Esophagus muscularis mucosa (tissue), 4 donors: ENCODE data around the gene NUP214. TPM values are rescaled to one million over a fixed set of nuclear protein-coding genes. Genes with fewer than 3 reads are reported as not detected.

ENCODE experiments used
- DNase-seq: peaks from one replicate; pipeline ENCODE4 v3.0.0-alpha.2; 2017; ENCODE audit errors: extremely low spot score
- H3K27ac ChIP-seq, 4 donors: fragments of 200-600 bp; sonication (generic); replicated peaks in 1 of 4; 1 replicate in 3 of 4; 2 replicates in 1 of 4; pipeline ENCODE4 v1.5.1; 2016 to 2019; ENCODE audit warnings: mild to moderate bottlenecking in 1 of 4
- H3K27me3 ChIP-seq, 4 donors: fragments of 200-600 bp; sonication (generic); one replicate each; pipeline versions ENCODE4 v1.5.1 to v1.6.0; 2016 to 2019
- H3K36me3 ChIP-seq, 4 donors: fragments of 200-600 bp; sonication (generic); one replicate each; pipeline ENCODE4 v1.5.1; 2016 to 2019
- H3K4me1 ChIP-seq, 4 donors: fragments of 200-600 bp; sonication (generic); one replicate each; pipeline ENCODE4 v1.5.1; 2016 to 2019
- H3K4me3 ChIP-seq, 4 donors: fragments of 200-600 bp; sonication (generic); 1 replicate in 2 of 4; 2 replicates in 2 of 4; pipeline ENCODE4 v1.5.1; 2016 to 2019; ENCODE audit warnings: mild to moderate bottlenecking in 4 of 4, moderate library complexity in 1 of 4
- H3K9me3 ChIP-seq, 4 donors: fragments of 200-600 bp; sonication (generic); 1 replicate in 3 of 4; 2 replicates in 1 of 4; pipeline ENCODE4 v1.5.1; 2016 to 2019
- EP300 ChIP-seq: sonication (generic); formaldehyde crosslinking; IDR thresholded peaks from one replicate; pipeline ENCODE4 v1.6.1; 2017; ENCODE audit warnings: antibody characterized with exemption
- POLR2A ChIP-seq: fragments of 450-650 bp; IDR thresholded peaks from one replicate; pipeline ENCODE4 v1.6.1; 2017; ENCODE audit warnings: antibody characterized with exemption, moderate library complexity, mild to moderate bottlenecking, low read depth
- POLR2AphosphoS5 ChIP-seq, 2 donors: sonication (generic); formaldehyde crosslinking; IDR thresholded peaks; one replicate each; pipeline ENCODE4 v1.6.1; 2017; ENCODE audit warnings: antibody characterized with exemption in 2 of 2
- WGBS: methylation state at CpG from one replicate; pipeline ENCODE4 v1.1.5; 2018; 5-methylcytosine and 5-hydroxymethylcytosine counted together
- intact Hi-C: fragments of 100-400 bp; cut with DNase I; formaldehyde crosslinking; loops from one replicate; pipeline ENCODE4 v1.15.1; 2023
- total RNA-seq, 4 donors: library from RNA; depleted of rRNA; stranded (reverse); fragments of >200 nt; gene quantifications; one replicate each; pipeline versions ENCODE4 v1.1.0 to v1.2.1, GENCODE V29; 2016
- TF ChIP-seq, protein P1 (sequence below), 3 experiments: fragments of 200-600 bp in 2 of 3; fragments of 450-650 bp in 1 of 3; sonication (generic) in 2 of 3; IDR thresholded peaks; one replicate each; pipeline ENCODE4 v1.5.1; 2017 to 2019; ENCODE audit warnings: antibody characterized with exemption in 3 of 3, mild to moderate bottlenecking in 2 of 3, moderate library complexity in 1 of 3

The NUP214 gene
- total RNA-seq, 4 donors from 2014 or later = 26.4 to 36.2 (median 28.7) TPM

DNA sequence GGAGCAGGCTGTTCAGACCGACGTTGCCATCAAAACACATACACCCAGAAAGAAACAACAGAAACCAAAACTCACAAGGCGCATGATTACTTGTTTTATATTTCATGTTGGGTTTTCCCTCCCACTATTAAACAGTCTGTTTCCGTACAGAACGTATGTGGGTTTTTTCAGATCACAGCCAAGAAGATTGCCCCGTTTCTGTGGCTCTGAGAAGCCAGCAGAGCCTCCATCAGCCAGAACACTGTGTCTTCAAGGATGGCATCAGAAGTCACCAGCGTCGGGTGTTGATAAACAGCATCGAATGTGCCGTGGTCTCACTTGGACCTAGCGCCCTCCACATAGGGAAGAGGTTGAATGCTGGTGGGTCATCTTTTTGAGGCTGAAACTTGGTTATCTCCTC lies 108.2 kb downstream of the NUP214 start:
- whole genome bisulfite sequencing = 90% methylated on average over 11 of the region's 11 CpGs
- Histone ChIP-seq H3K27me3 (no peaks in the 10 kb centered on the region), H3K4me1 (peaks cover 8 to 16% (median 12%) of the 10 kb centered on the region in 4 donors), H3K9me3 (no peaks in the 10 kb centered on the region), H3K27ac (no peak overlapping the region), H3K4me3 (no peak overlapping the region), H3K36me3 (peaks cover 43 to 74% (median 64%) of the 10 kb centered on the region in 4 donors)
- TF ChIP-seq EP300 (no peak), POLR2A (no peak), POLR2AphosphoS5 (IDR thresholded peaks at IDR 0.05) (no peak)
- TF ChIP-seq, protein P1, sequence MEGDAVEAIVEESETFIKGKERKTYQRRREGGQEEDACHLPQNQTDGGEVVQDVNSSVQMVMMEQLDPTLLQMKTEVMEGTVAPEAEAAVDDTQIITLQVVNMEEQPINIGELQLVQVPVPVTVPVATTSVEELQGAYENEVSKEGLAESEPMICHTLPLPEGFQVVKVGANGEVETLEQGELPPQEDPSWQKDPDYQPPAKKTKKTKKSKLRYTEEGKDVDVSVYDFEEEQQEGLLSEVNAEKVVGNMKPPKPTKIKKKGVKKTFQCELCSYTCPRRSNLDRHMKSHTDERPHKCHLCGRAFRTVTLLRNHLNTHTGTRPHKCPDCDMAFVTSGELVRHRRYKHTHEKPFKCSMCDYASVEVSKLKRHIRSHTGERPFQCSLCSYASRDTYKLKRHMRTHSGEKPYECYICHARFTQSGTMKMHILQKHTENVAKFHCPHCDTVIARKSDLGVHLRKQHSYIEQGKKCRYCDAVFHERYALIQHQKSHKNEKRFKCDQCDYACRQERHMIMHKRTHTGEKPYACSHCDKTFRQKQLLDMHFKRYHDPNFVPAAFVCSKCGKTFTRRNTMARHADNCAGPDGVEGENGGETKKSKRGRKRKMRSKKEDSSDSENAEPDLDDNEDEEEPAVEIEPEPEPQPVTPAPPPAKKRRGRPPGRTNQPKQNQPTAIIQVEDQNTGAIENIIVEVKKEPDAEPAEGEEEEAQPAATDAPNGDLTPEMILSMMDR (IDR thresholded peaks at IDR 0.05) = no peak
- DNase-seq = no peak
- intact Hi-C loops = no loop called here

DNA sequence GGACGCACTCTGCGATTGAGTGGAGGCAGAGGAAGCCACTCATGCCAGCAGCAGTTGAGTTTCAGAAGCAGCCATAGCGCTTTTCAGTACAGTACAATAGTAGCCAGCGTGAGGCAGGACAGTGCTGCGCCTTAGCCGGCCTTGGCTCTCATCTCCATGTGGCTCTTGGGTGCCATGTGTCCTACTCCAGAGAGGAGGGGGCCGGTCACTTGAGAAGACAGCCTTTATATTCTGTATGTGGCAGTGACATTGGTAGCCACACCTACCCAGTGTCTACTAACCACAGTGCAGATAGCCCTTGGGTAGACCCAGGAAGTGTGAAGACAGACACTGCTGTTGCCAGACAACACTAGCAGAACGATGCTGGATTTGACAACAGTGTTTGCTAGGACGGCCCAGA lies 108.6 kb downstream of the NUP214 start:
- Histone ChIP-seq H3K36me3 (peaks cover 41 to 70% (median 59%) of the 10 kb centered on the region in 4 donors), H3K4me1 (peaks cover 12 to 21% (median 17%) of the 10 kb centered on the region in 4 donors), H3K27me3 (no peaks in the 10 kb centered on the region), H3K27ac (no peak overlapping the region), H3K9me3 (no peaks in the 10 kb centered on the region), H3K4me3 (no peak overlapping the region)
- 82% methylated on average over 7 of the region's 9 CpGs for WGBS
- TF ChIP-seq POLR2A = no peak
- no peak for TF ChIP-seq POLR2AphosphoS5 (IDR thresholded peaks at IDR 0.05)
- TF ChIP-seq, protein P1 (IDR thresholded peaks at IDR 0.05) = no peak
- intact Hi-C loops = no loop called here
- no peak for DNase-seq

DNA sequence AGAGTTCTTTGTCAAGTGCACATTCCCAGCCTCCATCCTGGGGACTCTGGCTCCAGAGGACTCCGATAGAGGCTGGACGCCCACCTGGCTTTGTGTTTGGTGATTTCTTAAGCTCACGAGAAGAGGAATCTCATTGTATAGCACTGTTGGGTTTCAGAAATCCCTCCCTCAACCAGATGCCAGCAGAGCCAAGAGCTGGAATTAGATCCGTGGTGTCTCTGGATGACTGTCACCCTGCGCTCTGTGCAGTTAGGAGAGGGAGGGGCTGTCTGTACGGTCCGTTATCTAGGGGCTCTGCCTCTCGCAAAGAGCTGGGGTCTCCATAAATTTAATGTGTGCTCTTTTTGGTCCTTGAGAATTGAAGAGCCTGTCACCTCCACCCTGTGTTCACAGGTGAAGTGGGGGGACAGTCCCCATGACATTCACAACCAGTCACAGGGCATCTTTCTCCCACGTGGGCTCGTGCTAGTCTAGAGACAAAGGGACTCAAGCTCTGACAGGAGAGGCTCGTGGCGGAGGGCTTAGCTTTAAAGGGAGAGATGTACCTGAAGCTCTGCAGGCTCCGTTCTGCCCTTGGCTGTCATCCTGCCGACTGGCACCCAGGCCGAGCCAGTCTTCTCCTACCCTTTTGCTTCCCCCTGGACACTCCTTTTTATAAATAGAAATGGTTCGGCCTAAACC lies 109.6 kb downstream of the NUP214 start:
- H3K27ac ChIP-seq = no peak overlapping the region
- H3K27me3 ChIP-seq = no peaks in the 10 kb centered on the region
- H3K4me1 ChIP-seq = peaks cover 15 to 21% (median 18%) of the 10 kb centered on the region in 4 donors
- H3K4me3 ChIP-seq = no peak overlapping the region
- H3K36me3 ChIP-seq = peaks cover 41 to 61% (median 52%) of the 10 kb centered on the region in 4 donors
- DNase-seq = no peak
- 85% methylated on average over 16 of the region's 16 CpGs for WGBS
- intact Hi-C loops = no loop called here
- H3K9me3 ChIP-seq = no peaks in the 10 kb centered on the region
- TF ChIP-seq EP300 = no peak
- TF ChIP-seq POLR2A = no peak

DNA sequence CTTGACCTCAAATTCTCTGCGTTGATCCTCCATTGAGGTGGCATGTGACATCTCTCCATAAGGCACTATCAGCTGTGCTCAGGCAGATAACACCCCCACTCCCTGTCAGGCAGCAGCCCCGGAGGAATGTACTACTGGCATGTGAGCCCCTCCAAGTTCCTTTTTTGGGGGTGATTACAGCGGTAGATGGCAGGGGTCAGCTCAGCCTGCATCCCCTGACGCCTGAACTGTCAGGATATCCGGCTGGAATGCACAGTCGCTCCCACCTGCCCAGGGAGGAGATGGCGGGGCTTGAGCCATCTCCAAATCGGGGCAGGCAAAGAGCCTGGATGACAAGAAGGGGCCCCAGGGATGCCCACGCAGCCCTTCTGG lies 110.1 kb downstream of the NUP214 start:
- Histone ChIP-seq H3K4me3 (no peak overlapping the region), H3K27me3 (no peaks in the 10 kb centered on the region), H3K27ac (no peak overlapping the region), H3K9me3 (no peaks in the 10 kb centered on the region), H3K36me3 (peaks cover 39 to 56% (median 46%) of the 10 kb centered on the region in 4 donors), H3K4me1 (peaks cover 15 to 21% (median 18%) of the 10 kb centered on the region in 4 donors)
- 86% methylated on average over 6 of the region's 9 CpGs for WGBS
- no peak for DNase-seq
- intact Hi-C loops = no loop called here
- TF ChIP-seq POLR2A = no peak
- TF ChIP-seq, protein P1 (IDR thresholded peaks at IDR 0.05) = no peak
- no peak for TF ChIP-seq POLR2AphosphoS5 (IDR thresholded peaks at IDR 0.05)
- no peak for TF ChIP-seq EP300

DNA sequence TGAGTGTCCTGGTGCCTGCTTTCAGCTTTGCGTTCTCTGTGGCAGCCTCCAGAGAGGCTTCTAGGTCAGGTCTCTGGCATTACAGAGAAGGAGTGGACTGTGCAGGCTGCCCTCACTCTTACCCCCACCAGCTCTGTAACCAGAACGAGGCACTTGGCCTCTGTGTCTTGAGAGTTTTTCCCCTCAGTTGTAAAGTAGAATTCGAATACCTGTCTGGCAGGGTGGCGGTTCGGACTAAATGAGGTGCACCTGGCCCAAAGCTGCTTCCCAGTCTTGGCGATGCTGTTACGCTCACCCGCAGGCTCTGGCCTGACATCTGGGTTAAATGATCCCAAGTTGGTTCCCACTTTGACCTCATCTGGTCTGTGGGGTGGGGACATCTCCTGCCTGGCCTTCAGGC lies 110.8 kb downstream of the NUP214 start:
- no peaks in the 10 kb centered on the region for H3K27me3 ChIP-seq
- TF ChIP-seq POLR2AphosphoS5 (IDR thresholded peaks at IDR 0.05) (no peak), POLR2A (no peak), EP300 (no peak)
- TF ChIP-seq, protein P1 (IDR thresholded peaks at IDR 0.05) = no peak
- WGBS = 96% methylated on average over 7 of the region's 8 CpGs
- H3K4me1 ChIP-seq = peaks cover 15 to 21% (median 18%) of the 10 kb centered on the region in 4 donors
- intact Hi-C loops = no loop called here
- no peaks in the 10 kb centered on the region for H3K9me3 ChIP-seq
- DNase-seq = no peak
- H3K4me3 ChIP-seq = no peak overlapping the region
- peaks cover 32 to 49% (median 39%) of the 10 kb centered on the region in 4 donors for H3K36me3 ChIP-seq
- H3K27ac ChIP-seq = no peak overlapping the region
